RCC 7860 (cell line): ENCODE results near the gene INAFM2.

Source experiments
- DNase-seq: peaks from one replicate; pipeline ENCODE4 v3.0.0-alpha.2; 2015; ENCODE audit warnings: low spot score
- FAIRE-seq: peaks from 2 replicates; lab custom pipeline; 2012; peaks lifted over from hg19 to GRCh38; lab: Jason Lieb, UNC

The INAFM2 gene

GRCh38 chr15:40286794-40287193 lies 36.7 kb upstream of the INAFM2 start:
- FAIRE-seq (no peak), DNase-seq (no peak)

- no peak for DNase-seq
- no peak for FAIRE-seq
These were observed 36.0 kb upstream of the INAFM2 start for GRCh38 chr15:40287505-40287904.

DNA sequence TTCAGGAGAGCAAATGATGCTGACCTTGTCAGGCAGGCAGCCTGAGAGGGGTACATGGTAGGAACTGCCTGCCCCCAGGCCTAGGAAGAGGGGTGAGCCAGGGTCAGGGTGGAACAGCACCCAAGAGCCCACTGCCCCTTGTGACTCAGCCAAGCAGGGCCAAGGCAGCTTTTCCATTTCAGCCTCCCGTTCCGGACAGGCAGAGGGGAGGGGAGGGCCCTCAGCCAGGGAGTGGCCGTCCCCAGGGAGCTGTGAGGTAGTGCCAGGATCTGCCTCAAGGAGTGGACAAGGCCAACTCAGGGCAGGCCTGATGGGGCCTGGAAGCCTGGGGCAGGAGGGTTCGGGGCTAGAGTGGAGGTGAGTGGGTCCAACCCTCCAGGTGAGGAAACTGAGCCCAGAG lies 35.5 kb upstream of the INAFM2 start:
- DNase-seq (no peak), FAIRE-seq (no peak)

- no peak for FAIRE-seq
These were observed 34.2 kb upstream of the INAFM2 start for GRCh38 chr15:40289140-40289775.

DNA sequence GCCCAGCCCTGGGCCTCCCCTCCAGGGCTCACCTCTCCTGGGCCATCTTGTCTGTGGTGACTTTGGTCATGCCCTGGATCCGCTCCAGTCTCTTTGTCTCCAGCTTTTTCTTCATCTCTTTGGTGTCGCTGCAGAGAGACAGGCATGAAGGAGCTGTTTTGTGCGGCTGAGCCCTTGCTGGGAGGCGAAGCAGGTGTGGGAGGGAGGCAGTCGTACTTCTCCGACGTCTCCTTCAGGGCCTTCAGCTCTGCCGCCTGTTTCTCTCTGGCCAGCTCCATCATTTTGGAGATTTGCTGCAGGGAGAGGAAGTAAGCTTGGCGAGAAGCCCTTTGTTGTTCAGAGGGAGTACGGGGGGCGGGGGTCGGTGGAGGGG lies 33.0 kb upstream of the INAFM2 start:
- FAIRE-seq (no peak), DNase-seq (no peak)

More at GRCh38 chr15:40289140-40289775, 34.2 kb upstream of the INAFM2 start:
- DNase-seq = no peak

DNA sequence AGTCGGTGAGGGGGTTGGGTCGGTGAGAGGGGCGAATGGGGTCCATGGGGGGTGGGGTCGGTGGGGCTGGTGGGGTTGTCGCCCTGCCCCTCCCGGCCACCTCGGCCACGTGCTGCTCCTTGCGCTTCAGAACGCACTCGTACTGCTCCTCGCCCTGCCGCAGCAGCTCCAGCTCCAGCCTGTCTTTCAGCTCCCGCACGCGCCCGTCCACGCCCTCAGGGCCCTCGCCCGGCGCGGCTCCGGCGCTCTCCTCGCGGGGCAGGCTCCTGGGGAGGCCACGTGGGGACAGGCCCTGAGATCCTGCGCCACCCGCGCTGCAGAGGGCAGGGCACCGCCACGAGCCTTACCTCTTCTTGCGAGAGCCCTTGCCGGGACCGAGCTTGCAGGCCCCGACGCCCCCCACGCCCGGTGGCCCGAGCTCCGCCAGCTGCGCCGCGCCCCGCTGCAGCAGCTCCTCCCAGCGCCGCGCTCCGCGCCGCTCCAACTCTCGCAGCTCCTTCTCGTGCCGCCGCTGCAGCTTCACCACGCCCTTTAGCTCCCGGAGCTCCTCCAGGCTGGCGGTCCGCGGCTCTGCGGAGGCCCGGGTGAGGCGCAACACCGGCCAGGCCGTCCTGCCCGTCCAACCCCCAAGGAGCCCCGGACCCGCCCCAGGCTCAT lies 32.4 kb upstream of the INAFM2 start:
- no peak for DNase-seq
- FAIRE-seq = no peak

DNA sequence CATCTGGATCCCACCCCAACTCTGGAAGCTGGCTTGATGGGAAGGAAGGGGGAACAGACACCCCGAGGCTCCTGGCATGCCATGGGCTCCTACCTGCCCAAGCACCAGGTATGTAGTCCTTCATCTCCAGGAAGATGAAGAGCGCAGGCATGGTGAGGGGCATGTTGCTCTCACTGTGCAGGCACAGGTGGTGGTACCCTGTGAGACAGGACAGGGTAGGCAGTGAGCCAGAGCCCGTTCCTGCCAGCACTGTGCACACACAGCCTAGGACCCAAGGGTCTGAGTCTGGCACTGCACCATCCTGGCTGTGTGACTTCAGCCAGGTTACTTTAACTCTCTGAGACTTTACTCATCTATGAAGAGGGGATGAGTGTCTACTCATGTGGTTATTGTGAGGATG lies 31.2 kb upstream of the INAFM2 start:
- FAIRE-seq (no peak), DNase-seq (no peak)

GRCh38 chr15:40293006-40293405 lies 30.5 kb upstream of the INAFM2 start:
- DNase-seq (no peak), FAIRE-seq (no peak)

DNA sequence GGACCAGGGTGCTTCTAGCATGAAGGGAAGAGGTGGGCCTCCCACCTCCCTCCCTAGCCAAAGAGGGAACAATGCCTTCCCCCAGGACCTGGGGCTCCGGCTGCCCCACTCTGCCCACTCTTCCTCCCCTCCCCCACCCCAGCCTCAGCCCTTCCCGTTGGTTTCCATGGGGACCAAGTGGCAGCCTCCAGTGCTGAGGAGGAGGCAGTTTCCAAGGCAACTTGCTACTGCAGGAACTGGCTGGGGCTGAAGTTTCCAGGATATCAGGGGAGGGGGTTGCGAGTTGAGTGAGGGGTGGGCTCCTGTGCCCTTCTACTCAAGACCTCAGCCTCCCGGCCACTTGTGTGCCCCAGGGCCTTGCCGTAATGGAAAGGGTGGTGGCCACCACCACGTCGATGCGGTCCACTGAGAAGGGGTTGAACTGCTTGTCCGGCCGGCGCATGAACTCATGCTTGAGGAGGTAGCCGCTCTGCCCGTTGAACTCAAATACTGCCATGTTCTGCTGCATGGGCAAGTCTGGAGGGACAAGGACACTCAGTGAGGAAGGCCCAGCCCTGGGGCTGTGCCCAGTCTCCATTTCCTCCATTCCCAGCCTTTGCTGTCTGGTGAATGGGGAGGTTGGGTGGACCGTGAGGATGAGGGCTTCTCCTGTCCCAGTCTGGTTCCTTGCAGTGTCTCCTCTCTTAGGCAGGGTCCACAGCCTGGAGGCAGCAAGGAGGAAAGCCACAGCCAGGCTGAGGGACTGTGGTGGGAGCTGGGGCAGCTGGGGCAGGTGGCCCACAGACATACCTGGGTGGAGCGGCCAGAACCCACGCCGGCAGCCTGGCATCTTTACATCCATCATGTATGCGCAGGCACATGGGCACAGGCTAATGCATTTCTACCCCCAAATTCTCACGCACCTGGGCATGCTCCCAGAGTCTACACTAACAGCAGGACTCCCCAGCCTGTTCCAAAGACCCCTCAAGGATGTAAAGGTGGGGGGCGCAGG lies 29.3 kb upstream of the INAFM2 start:
- DNase-seq (no peak), FAIRE-seq (no peak)

GRCh38 chr15:40295297-40295696 lies 28.2 kb upstream of the INAFM2 start:
- FAIRE-seq (no peak), DNase-seq (no peak)

- DNase-seq (no peak), FAIRE-seq (no peak)
These were observed 27.5 kb upstream of the INAFM2 start for GRCh38 chr15:40295877-40296560.

- FAIRE-seq (no peak), DNase-seq (no peak)
These were observed 26.8 kb upstream of the INAFM2 start for GRCh38 chr15:40296561-40297230.

DNA sequence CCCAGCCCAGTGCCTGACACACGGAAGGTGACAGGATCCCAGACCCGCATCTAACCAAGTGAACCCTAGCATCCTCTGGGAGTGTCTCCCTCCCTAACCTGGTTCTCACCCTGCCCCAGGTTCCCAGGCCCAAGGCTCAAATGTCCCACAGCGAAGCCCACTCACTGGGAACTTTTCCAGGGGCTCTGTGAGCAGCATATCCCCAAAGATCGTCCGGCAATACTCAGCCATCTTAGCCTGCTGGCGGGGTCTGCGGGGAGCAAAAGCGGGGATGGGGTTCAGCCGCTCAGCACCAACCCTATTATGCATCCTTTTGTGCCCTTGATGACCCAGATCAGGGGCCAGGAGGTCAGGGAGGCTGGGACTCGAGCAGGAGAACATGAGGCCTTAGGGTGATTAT lies 26.1 kb upstream of the INAFM2 start:
- FAIRE-seq (no peak), DNase-seq (no peak)

DNA sequence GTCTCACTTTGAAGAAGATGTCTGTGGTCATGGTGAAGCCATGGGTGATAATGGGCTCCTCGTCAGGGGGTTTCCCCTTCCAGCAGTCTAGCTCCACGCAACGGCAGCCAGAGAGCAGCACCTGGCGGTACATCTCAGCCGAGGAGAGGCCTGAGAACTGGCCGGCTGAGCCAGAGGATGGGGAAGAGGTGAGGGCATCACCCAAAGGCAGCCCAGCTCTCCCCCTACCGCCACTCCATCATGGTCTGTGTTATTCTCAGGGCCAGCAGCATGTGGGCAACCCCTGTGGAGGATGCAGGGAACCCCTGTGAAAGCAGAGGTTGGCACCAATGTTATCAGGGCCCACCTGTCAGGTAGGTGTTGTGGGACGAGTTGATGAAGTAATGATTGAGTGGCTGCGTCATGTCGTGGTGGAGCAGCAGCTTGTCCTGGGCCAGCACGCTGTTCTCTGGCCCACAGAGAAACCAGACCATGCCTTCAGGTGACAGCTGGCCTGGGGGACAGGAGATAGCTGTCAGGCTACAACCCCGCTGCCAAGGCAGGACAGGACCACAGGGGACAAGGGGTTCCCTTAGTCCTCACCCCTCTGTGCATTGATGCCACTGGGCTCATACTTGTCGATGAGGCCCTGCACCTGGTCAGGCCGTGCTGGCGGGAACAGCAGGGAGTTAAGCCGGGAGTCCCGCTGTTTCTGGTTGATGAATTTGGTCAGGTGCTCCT lies 25.1 kb upstream of the INAFM2 start:
- DNase-seq = no peak
- FAIRE-seq = no peak

DNA sequence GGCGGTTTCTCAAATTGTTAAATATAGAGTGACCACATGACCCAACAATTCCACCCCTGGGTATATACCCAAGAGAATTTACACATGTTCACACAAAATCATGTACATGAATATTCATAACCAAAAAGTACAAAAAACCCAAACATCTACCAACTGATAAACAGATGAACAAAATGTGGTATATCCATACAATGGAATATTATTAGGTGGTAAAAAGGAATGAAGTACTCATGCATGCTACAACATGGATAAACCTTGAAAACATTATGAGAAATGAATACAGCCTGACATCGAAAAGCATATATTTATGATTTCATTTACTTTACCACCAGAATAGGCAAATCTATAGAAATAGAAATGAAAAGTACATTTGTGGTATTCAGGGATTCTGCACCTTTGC lies 23.1 kb upstream of the INAFM2 start:
- FAIRE-seq = no peak

DNA sequence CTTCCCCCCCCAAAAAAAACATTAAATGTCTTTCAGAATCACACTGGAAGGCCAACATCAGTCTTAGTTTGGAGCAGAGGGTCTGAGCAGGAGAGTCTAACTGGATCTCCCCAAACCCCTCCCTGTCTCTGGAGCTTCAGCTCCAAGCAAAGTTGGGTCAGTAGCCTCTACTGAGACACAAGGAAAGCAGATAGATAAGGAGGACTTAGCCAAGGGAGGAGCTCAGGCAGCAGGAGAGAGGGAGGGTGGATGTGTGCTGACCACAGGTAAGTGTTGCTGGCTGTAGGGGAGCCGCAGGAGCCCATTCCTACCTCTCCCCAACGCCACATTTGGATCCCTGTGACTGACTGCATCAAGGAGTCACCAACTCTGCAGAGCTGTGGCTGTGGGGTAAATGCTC lies 22.7 kb upstream of the INAFM2 start:
- DNase-seq (no peak), FAIRE-seq (no peak)

More for the DNA sequence above, 23.1 kb upstream of the INAFM2 start:
- DNase-seq = no peak

- DNase-seq = no peak
- FAIRE-seq = no peak
These were observed 21.9 kb upstream of the INAFM2 start for GRCh38 chr15:40301467-40302179.

DNA sequence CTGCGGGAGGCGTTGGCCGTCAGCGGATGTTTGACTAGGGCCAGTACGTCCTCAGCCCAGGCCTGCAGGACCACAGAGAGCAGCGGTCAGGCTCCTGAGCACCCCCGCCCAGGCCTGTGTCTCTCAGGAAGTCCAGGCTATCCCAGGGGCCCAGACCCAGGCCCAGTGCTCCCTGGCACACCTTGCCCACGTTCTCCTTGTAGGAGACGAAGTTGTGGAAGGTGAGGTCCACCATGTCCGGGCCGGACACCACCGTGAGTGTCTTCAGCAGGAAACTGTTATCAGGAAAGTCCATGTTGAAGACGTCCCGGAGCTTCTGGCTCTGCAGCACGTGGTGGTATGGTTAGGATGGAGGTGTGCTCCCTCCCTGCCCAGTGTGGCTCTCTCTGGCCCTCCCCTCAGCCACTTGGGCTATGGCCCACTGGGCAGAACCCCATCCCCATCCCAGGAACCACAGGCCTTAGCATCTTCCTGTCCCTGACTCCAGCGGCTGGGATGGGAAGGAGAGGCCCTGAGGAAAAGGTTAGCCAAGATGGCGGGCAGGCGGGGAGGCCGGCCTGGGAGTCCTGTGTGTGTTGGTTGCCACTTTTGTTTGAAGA lies 21.1 kb upstream of the INAFM2 start:
- DNase-seq (no peak), FAIRE-seq (no peak)

DNA sequence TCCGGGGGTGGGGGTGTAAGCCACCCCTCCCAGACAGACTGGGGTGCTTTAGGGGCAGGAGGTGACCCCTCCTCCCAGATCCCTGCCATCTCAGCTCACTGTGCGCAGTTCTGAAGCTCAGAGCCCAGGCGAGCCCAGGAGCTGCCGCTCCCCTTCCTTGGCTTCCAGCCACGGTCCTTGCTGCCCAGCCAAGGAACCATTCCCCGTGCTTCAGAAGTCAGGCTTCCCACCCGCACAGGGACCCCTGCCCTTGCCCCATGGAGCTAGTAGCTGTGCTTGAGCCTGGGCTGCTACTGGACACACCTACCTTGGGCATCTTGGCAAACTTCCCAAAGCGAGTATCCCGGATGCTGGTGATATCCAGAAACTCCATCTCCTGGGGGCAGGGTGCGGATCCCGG lies 20.5 kb upstream of the INAFM2 start:
- FAIRE-seq = no peak
- DNase-seq = no peak
